ENCODE results near the gene SCYL3.
"Not testable (repeated sequence)": the region's sequence is repeated elsewhere in the genome, so short reads cannot be mapped to it uniquely, and the experiment has no call there.

The SCYL3 gene

DNA sequence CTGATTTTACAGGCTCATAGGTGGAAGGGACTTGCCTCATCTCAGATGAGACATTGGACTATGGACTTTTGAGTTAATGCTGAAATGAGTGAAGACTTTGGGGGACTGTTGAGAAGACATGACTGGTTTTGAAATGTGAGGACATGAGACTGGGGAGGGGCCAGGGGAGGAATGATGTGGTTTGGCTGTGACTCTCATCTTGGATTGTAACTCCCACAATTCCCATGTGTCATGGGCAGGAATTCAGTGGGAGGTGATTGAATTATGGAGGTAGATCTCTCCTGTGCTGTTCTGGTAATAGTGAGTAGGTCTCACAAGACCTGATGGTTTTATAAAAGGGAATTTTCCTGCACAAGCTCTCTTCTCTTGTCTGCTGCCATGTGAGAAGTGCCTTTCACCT lies 20.8 kb downstream of the SCYL3 start:
- no peak for DNase-seq (ENCODE audit: low read depth in 3 of 3)

DNA sequence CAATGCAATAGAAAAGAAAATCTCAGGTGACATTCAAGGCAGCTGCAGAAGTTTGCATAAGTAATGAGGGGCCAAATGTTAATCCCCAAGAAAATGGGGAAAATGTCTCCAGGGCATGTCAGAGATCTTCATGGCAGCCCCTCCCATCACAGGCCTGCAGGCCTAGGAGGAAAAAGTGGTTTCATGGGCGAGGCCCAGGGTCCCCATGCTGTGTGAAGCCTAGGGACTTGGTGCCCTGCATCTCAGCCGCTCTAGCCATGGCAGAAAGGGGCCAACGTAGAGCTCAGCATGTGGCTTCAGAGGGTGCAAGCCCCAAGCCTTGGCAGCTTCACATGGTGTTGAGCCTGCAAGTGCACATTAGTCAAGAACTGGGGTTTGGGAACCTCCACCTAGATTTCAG lies 21.7 kb downstream of the SCYL3 start:
- DNase-seq (ENCODE audit: low read depth in 3 of 3), result not testable (repeated sequence)

- DNase-seq (ENCODE audit: low read depth in 3 of 3), result no peak
Measured at GRCh38 chr1:169869426-169869825, 24.3 kb downstream of the SCYL3 start.

DNA sequence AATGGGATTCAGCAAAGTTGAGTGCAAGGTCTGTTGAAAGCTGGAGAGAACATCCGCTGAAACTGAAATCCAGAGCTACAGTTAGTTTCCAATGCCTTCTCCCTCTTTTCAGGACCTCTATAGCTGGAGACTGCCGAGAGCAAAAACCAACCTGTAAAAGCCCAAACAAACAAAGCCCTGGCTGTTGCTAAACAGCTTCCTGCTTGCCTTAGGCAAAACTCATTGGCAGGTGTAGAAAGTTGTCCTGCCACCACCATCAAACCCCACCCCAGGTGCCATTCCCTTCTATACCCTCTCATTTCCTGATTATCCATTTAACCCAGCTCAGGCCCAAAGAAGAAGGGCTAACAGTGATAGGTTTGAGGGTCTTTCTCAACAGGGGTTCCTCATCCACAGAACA lies 24.7 kb downstream of the SCYL3 start:
- no peak for DNase-seq (ENCODE audit: low read depth in 3 of 3)

DNA sequence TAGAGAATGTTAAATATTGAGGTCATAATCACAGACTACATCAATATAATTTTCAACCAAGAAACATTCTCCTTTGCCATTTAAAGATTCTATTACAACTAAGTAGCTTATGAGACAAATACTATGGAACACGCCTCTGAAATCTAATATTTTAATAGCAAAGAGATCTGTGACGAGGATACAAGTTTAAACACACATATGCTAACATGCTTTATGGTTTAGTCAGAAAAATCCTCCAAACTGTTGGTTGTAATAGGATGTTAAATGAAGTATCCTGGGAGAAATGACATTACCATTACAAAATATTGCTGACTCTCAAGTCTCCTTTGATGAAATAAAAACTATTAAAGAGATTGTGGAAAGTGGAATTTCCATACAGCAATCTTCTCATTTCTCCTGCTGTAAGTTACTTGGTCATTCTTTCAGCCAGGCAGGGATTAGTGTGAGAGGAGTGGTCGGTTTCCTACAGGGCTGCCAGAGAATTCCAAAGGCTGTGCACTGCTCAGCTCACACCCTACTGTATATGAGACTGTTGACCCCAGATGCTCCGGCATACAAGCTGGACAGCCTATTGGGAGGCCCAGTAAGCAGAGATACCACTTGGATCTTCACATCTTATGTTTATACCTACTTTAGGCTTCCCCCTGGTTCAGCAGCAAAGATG lies 26.6 kb downstream of the SCYL3 start:
- DNase-seq (ENCODE audit: low read depth in 3 of 3), result no peak

- no peak for DNase-seq (ENCODE audit: low read depth in 3 of 3)
Measured at GRCh38 chr1:169866577-169866976, 27.1 kb downstream of the SCYL3 start.

DNA sequence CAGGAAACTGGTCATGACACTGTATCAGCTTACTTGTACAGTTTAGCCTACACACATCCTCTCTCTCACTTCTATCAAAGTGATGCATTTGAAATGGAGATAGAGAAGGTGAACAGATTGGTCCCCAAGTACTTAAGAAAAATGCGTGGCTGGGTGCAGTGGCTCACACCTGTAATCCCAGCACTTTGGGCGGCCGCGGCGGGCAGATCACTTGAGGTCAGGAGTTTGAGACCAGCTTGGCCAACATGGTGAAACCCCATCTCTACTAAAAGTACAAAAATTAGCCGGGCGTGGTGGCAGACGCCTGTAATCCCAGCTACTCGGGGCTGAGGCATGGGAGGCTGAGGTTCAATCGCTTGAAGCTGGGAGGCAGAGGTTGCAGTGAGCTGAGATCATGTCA lies 29.2 kb downstream of the SCYL3 start:
- not testable (repeated sequence) for DNase-seq (ENCODE audit: low read depth in 3 of 3)

DNA sequence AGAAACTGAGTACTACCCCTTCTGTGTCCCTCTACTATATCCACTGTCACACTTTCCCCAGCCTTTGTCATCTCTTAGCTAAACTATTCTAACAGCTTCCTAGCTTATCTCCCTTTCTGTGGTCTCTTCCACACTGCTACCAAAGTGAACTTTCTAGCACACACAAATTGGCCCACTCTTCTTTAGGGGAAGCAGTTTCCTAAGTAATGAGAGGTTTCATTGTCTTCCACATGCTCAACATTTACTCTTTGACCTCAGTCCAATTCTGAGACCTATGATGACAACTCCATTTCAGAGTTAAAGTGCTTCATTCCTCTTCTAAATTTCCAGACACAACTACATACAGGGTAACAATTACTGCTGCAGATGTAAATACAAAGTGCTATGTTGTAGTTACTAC lies 32.9 kb downstream of the SCYL3 start:
- DNase-seq (ENCODE audit: low read depth in 3 of 3), result no peak

DNA sequence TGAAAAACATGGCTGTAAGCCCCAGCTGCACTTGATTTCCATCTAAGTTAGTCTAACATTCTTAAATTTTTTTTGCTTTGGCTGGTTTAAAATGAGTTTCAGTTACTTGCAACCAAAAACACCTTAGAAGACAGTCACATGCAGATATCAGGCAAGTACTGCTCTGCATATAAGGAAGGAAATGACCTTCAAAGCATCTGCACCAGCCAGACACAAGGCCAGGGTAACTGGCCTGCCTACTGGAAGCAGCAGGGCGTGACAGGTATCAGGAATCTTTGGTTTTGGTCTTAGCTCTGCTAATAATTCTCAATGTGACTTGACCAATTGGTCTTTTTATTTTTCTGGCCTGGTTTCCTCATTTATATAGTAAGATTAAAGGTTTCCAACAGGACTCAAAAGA lies 33.5 kb downstream of the SCYL3 start:
- no peak for DNase-seq (ENCODE audit: low read depth in 3 of 3)

DNA sequence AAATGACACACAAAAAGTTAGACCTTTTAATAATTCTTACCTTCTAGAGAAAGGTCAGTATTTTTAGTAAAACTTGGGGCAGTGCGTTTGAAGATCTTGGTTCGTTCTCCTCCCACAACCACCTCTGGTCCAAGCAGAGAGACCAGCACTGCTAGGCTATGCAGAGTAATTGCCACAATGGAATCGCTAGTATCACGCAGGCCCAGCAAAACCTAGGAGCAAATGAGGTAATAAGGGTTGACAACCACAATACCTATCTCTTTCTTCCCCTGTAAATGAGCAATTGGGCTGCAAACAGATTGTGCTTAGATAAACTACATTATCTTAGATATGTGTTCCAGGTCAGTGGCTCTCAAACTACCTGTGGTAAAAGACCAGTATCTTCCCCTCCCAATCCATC lies 34.7 kb downstream of the SCYL3 start:
- DNase-seq (ENCODE audit: low read depth in 3 of 3), result no peak

- no peak for DNase-seq (ENCODE audit: low read depth in 3 of 3)
Measured at GRCh38 chr1:169858467-169858866, 35.2 kb downstream of the SCYL3 start.

DNA sequence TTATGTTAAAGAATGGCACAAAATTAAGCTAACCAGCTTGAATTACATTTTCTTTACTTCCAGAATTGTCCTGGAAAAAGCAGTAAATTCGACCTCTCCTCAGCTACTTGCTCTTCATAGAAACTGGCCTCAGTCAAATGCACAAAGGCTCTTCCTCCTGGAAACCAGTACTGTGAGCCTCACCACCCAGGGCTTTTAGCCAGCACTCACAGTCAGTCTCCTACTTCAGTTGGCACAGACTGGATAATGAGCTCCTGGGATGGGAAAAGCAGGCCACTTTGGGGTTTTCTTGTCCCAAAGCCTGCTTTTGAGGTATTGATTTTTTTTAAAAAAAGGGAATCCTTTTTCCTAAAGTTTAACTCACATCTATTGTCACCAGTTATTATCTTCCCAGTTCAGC lies 40.4 kb downstream of the SCYL3 start:
- DNase-seq (ENCODE audit: low read depth in 3 of 3), result no peak

GRCh38 chr1:169849346-169850022 lies 44.2 kb downstream of the SCYL3 start:
- DNase-seq (ENCODE audit: low read depth in 3 of 3), result no peak

DNA sequence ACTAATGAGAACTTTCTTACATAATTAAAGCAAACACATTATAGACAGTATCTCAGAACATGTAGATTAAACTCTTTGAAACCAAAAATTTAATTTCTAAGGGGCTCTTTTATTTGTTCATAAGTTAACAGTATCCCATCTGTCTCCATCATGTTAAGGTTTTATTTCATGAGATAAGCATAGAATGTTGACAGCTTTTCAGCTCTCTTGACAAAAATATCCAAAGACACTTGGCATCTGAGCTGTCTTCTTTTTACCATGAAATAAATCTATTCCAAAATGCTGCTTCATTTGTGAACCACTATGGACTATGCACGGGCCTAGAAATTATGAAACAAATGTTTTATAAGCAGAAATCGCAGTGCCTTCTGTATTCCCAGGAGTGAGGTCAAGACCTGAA lies 45.2 kb downstream of the SCYL3 start:
- DNase-seq (ENCODE audit: low read depth in 3 of 3), result no peak

DNA sequence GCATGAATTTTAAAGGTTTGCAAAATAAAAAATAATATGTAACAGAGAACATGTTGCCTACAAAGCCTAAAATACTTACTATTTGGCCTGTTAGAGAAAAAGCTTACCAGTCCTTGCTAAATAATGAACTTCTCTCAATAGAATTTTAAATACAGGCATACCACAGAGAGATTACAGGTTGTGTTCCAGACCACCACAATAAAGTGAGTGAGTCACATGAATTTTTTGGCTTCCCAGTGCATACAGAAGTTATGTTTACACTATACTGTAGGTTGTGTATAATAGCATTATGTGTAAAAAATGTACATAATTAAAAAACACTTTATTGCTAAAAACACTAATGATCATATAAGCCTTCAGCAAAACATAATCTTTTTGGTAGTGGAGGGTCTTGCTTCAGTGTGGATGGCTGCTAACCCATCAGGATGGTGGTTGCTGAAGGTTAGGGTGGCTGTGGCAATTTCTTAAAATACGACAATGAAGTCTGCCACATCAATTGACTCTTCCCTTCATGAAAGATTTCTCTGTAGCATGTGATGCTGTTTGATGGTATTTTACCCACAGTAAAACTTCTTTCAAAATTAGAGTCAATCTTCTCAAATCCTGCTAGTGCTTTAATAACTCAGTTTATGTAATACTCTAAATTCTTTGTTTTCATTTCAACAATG lies 48.6 kb downstream of the SCYL3 start:
- no peak for DNase-seq (ENCODE audit: low read depth in 3 of 3)

DNA sequence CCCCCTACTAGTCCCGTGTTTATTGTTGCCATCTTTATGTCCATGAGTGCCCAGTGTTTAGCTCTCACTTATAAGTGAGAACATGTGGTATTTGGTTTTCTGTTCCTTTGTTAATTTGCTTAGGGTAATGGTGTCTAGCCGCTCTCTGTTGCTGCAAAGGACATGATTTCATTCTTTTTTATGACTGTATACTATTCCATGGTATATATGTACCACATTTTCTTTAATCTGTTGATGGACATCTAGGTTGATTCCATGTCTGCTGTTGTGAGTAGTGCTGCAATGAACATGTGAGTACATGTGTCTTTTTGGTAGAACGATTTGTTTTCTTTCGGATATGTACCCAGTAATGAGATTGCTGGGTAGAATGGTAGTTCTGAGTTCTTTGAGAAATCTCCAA lies 54.8 kb downstream of the SCYL3 start:
- no peak for DNase-seq (ENCODE audit: low read depth in 3 of 3)

DNA sequence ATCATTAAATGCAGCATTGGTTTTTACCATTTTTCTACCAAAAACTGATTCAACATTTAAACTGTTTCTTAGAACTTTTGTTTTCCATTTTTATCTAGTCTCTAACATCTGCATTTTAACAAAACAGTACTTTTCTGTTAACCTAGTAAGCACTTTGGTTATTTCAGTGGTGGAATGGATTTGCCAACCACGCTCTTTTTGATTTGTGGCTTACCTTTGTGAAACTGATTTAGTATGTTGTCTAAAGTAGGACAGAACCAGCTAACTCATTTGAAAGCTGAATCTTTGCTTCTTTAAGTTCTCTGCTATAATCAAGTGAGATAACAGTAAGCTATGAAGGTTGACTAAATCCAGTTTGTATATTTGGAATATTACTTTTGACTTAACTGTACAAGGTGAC lies 57.5 kb downstream of the SCYL3 start:
- DNase-seq (ENCODE audit: low read depth in 3 of 3), result no peak

GRCh38 chr1:169835647-169836046 lies 58.0 kb downstream of the SCYL3 start:
- DNase-seq (ENCODE audit: low read depth in 3 of 3), result no peak

- DNase-seq (ENCODE audit: low read depth in 3 of 3), result no peak
Measured at GRCh38 chr1:169834869-169835268, 58.8 kb downstream of the SCYL3 start.

GRCh38 chr1:169833179-169833901 lies 60.4 kb downstream of the SCYL3 start:
- DNase-seq (ENCODE audit: low read depth in 3 of 3), result no peak

DNA sequence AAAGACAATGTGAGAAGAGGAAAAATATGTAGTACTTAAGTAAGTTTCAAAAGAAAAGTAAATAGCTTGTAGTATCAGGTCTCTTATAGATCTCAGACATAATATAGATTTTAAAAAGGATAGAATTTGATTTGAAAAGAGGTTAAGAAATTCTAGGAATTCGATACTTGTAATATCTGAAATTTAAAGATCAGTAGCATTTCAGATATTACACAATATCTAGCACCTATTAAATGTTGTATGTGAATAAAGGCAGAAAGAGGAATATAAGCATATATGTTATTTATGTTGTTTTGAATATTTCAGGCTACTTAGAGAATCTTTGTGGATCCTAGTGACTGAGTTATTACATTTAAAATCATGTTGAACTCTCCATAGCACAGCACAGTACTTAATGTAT lies 64.0 kb downstream of the SCYL3 start:
- no peak for DNase-seq (ENCODE audit: low read depth in 3 of 3)

GRCh38 chr1:169824153-169824552 lies 69.5 kb downstream of the SCYL3 start:
- no peak for DNase-seq (ENCODE audit: low read depth in 3 of 3)

- DNase-seq (ENCODE audit: low read depth in 3 of 3), result no peak
Measured at GRCh38 chr1:169821500-169821899, 72.2 kb downstream of the SCYL3 start.

Data from stimulated activated CD4-positive, alpha-beta T cell treated with anti-CD3 and anti-CD28 coated beads, TNF-alpha, amount 100 ng/mL, for 4 hours (primary cell).